Activated CD8-positive, alpha-beta memory T cell treated with anti-CD3 and anti-CD28 coated beads for 36 hours (primary cell): ENCODE measurements around the gene WDR35. TPM values are rescaled to one million over a fixed set of nuclear protein-coding genes. Genes with fewer than 3 reads are reported as not detected.
"Not testable (repeated sequence)": the region's sequence is repeated elsewhere in the genome, so short reads cannot be mapped to it uniquely, and the experiment has no call there.

Source experiments
- CTCF ChIA-PET: fragments of 350-600 bp; sonication (Branson Sonifier 250); formaldehyde crosslinking; loops from one replicate; lab custom pipeline; 2021; ENCODE audit warnings: antibody characterized with exemption; lab: Charles Lee
- POLR2A ChIA-PET: fragments of 350-600 bp; sonication (Branson Sonifier 250); formaldehyde crosslinking; loops from one replicate; lab custom pipeline; 2021; ENCODE audit warnings: antibody characterized with exemption; lab: Charles Lee
- total RNA-seq, 2 experiments: library from RNA; stranded (reverse); gene quantifications; one replicate each; pipeline ENCODE4 v1.2.3, GENCODE V29; 2021

The WDR35 gene
- total RNA-seq, 2 experiments from 2014 or later: 12.2 to 12.4 TPM

DNA sequence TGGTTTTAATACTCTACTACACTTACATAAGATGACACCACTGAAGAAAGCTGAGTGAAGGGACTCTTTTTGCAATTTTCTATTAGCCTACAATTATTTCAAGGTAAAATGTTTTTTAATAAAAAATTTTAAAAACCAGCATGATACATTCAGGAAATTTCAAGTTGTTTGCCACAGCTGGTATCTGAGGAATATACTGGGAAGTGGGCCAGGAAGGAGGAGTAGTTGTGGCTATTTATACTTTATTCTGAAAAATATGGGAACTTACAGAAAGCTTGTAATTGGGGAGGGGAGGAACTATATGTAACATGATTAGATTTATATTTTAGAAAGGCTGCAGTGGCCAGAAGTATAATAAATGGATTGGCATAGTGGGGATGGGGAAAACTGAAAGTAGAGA lies 40.8 kb downstream of the WDR35 start:
- POLR2A ChIA-PET: interaction anchor here (0.6 kb wide), 1 partner anchor 49 kb away, joined by 3 read pairs; no protein-coding TSS in a partner anchor

DNA sequence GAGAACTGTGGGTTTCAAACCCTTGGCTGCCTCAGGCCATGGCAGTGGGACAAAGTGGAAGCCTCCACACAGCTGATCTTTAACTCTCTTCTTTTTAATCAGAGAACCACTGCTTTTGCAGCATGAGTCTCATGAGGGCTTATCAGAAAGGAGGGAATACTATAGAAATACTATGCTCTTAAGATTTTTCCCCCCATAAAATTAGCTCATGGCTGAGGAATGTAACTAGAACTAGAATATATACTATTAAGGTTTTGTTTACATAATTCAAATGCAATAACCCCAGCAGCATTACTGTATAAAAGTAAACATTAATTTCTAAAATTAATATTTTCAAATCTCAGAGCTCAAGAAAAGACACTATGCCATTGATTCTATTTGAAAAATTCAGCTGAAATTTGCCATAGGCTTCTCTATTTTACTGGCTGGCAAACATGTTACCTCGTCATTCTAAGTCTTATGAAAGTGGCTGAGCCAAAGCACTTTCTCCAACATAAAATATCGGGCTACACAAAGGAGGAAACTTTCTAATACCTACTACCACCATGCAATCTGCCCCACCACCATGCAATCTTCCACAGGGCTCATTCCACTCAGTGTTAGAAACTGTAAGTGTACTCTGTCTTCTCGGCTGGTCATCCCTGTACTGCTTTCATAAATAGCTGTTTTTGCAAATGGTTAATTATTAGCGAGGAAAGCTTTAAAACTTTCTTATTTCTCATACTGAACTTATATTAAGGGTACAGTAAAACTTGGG lies 42.5 kb downstream of the WDR35 start:
- CTCF ChIA-PET: no interaction called here
- POLR2A ChIA-PET: no interaction called here

More for the DNA sequence above, 40.8 kb downstream of the WDR35 start:
- CTCF ChIA-PET: interaction anchor here (1.0 kb wide), 1 partner anchor 15 kb away, joined by 3 read pairs; no protein-coding TSS in a partner anchor

DNA sequence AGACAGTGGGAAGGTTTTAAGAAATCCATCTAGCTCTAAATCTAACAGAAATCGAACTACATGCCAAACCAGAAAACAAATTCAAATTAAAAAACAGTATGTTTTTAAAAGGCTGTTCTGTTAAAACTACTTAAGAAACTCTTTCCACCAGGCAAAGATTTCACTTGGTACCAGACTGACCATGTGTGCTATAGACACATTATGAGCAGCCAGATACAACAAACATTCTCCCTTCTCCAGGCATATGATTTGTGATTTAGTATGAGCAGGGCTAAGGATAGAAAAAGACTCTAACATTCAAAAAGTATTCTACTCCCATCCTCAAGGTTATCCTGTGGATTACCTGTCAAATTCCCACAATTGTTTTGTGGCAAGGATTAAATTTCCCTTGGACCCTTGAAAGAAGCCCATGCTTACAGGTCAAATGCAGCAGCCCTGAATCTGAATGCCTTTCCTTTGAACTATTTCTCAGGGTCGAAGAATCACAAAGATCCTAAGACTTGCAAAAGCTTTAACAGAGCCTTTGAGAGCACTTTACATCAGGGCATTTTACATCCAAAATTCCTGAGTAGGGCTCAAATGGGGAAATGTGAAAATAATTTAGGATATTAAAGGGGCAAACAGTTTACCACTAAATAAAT lies 45.6 kb downstream of the WDR35 start:
- CTCF ChIA-PET: no interaction called here

DNA sequence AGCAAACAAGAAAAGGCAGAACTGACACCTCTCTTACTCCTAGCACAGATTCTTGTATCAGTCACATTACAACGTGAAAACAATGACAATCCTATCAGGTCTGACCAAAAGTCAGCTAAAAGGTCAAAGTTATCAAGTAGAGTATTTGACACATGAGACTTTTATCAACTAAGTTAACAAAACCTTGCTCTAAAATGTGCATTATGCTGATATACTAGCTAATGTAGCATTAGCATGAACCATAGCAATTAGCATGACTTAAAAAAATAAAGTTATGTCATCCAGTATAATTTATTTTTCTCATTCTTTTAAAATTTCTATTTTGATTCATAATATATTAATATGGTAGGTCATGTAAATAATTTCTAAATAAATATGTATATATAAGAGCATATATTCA lies 46.7 kb downstream of the WDR35 start:
- ChIA-PET CTCF (no interaction called here), POLR2A (no interaction called here)

More for the DNA sequence above, 45.6 kb downstream of the WDR35 start:
- POLR2A ChIA-PET: no interaction called here

DNA sequence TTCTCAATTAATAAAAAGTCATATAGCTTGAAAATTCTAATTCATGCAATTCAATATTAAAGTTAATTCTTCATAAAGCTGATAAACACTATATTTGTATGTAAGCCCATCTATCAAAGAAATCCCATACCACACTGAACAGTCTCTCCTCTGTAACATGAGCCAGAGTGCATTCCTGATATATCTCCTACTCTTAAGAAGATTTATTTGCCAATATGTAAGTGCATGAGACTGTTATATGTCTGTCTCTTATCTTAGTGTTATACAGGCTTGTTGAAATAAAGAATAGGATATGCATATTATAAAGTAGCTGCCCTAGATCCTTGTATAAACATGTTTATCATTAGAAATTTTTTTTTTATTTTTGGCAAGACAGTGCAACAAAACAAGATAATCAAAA lies 47.7 kb downstream of the WDR35 start:
- ChIA-PET CTCF (no interaction called here), POLR2A (no interaction called here)

DNA sequence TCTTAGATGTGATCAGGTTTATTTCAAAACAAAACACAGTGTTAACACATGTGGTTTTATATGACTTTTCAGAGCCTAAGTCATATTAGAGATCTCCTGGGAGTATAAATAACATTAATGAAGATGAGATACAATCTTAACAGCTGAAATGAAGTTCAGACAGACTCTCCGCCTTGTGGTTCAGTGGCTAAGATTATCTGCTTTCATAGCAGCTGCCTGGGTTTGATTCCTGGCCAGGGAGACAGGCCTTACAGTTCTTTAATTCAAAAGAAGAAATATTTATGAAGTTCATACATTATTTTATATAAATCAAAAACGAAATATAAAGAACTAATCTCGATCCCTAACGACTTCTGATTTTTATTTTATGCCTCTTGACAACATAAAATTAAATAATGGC lies 52.9 kb downstream of the WDR35 start:
- POLR2A ChIA-PET: no interaction called here
- CTCF ChIA-PET: no interaction called here

DNA sequence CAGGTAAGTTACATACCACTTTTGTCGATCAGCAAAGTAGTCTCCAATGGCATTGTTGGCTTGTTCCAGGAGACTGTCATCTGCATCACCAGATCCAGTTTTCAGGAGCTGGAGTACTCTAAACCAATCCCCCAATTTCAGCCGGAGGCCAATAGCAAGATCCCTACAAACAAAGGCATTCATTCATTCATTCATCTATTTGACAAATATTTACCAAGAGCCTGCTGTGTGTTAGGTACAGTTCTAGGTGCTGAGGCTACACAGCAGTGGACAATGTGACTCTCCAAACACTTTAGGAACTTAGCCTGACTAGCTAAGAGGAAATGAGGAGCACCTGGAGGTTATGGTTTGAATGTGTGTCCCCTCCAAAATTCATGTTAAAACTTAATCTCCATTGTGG lies 53.7 kb downstream of the WDR35 start:
- POLR2A ChIA-PET: no interaction called here
- CTCF ChIA-PET: no interaction called here

DNA sequence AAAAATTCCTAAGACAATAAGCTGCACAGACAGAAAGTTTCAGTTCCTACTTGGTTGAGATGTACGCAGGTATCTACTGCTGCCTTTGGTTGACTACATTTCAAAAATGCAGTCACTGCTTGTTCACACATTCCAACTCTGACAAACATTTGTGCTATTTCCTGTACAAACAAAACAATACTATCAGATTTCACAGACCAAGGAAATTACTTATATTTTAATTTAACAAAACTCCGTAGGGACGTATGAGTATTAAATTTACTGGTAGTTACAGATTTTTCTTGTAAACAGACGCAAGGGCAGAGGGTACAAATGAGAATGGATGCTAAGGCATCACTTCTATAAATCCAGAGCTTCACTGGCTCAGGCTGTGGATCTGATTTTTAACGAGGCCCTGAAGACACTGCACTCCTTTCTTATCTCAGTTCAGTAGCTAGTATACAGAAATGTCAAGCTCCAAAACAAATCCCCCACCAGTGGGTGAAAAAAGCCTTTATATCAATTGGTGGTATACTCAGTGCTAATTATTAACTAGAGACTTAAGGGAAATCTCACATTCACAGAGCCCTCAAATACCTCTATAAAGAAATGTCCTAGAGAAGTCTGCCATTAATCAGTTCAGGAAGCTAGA lies 56.4 kb downstream of the WDR35 start:
- ChIA-PET POLR2A (no interaction called here), CTCF (interaction anchor here (1.0 kb wide), 1 partner anchor 53 kb away, joined by 3 read pairs; no protein-coding TSS in a partner anchor)

DNA sequence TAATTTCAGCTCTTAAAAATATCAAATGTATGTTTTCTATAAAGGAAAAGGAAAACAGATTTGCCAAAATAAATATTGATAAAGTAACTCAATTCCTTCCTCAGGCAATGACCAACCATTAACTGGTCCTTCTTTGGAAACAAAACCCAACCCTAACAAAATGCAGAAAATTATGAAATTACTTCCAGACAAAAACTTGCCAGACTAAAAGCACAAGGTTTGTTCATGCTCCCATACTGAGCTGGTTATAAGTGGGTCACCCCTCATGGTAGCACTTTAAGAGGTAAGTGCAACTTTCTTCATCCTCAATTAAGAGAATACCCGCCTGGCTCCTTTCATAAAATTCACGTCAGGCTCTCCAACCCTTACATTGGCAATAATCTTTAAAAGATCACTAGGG lies 57.0 kb downstream of the WDR35 start:
- POLR2A ChIA-PET: no interaction called here
- CTCF ChIA-PET: interaction anchor here (1.0 kb wide), 1 partner anchor 53 kb away, joined by 3 read pairs; no protein-coding TSS in a partner anchor

DNA sequence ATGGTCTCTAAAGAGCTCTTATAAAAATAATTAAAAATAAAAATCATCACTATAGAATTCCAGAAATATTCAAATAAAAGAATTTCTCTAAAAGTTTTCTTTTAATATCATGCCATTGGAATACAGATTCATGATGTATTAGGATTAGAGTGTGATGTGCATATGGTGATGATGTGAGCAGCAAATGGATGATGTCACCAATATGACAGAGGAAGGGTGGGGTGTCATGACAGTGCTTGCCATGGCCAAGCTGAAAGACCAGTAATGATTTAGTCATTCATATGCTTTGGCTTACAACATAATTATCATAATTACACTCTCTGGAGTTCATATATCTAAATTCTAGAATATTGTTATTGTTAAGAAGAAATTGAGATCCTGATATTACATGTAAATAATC lies 60.7 kb downstream of the WDR35 start:
- ChIA-PET POLR2A (no interaction called here), CTCF (no interaction called here)

DNA sequence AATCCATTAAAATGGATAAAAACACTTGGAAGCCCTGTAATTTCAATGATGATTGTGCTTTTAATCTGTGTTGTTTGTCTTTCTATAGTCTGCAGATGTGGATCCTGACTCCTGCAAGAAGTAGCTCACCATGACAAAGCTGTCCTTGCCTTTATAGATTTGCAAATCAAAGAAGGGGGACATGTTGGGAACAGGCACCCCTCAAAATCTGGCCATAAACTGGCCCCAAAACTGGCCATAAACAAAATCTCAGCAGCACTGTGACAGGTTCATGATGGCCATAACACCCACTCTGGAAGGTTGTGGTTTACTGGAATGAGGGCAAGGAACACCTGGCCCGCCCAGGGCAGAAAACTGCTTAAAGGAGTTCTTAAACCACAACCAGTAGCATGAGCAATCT lies 62.1 kb downstream of the WDR35 start:
- CTCF ChIA-PET, POLR2A ChIA-PET: not testable (repeated sequence)

DNA sequence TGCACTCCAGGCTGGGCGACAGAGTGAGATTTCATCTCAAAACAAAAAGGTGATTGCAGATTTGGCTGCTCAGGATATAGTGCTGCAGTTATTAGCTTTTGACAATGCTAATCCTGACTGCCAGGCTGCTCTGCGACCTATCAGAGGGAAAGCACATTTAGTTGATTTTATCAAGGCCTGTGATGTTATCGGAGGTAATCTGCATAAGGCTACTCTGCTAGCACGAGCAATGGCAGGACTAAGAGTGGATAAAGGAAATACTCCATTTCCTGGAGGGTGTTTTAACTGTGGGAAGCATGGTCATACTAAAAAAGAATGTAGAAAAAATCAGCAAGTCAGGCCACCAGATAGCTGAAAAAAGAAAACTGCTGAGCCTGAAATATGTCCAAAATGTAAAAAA lies 65.4 kb downstream of the WDR35 start:
- CTCF ChIA-PET, POLR2A ChIA-PET: not testable (repeated sequence)

DNA sequence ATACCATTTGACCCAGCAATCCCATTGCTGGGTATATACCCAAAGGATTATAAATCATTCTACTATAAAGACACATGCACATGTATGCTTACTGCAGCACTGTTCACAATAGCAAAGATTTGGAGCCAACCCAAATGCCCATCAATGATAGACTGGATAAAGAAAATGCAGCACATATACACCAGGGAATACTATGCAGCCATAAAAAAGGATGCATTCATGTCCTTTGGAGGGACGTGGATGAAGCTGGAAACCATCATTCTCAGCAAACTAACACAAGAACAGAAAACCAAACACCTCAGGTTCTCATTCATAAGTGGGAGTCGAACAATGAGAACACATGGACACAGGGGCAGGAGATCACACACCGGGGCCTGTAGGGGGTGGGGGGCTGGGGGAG lies 67.7 kb downstream of the WDR35 start:
- CTCF ChIA-PET, POLR2A ChIA-PET: not testable (repeated sequence)

DNA sequence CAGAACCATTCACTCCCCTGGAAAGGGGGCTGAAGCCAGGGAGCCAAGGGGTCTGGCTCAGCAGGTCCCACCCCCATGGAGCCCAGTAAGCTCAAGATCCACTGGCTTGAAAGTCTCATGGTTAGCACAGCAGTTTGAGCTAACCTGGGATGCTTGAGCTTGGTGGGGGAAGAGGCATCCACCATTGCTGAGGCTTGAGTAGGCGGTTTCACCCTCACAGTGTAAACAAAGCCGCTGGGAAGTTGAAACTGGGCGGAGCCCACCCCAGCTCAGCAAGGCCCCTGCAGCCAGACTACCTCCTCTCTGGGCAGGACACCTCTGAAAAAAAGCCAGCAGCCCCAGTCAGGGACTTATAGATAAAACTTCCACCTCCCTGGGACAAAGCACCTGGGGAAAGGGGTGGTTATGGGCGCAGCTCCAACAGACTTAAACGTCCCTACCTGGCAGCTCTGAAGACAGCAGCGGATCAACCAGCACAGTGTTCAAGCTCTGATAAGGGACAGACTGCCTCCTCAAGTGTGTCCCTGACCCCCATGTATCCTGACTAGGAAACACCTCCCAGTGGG lies 73.4 kb downstream of the WDR35 start:
- CTCF ChIA-PET: no interaction called here
- POLR2A ChIA-PET: no interaction called here

DNA sequence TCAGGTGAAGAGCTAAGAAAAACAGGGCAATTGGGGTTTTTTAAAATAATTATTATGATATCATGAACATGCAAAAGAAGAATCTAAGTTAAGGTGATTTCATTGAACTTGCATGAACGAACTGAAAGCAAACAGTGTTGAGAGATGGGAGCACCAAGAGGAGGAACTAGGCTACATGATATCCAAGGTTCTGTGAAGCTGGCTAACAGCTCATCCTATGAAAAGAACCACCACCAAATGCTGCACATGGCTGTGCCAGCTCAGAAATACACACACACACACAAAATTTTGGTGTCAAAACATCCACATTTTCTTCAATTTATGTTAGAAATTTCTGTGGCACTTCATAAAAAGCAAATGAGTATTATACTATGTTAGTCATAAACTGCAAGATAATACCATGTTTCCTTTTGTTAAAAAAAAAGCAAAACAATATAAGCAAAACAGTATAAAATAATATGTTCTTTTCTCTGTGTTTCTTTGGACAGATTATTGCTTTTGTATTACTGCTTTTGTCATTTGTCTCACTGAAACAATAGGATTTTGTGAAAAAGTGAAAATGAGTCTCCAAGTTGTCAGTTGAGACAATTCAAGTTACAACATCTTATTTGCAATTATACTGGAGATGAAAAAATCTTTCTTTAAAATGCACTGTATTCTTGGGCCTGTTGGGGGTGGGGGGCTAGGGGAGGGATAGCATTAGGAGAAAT lies 75.5 kb downstream of the WDR35 start:
- POLR2A ChIA-PET: no interaction called here
- CTCF ChIA-PET: no interaction called here

DNA sequence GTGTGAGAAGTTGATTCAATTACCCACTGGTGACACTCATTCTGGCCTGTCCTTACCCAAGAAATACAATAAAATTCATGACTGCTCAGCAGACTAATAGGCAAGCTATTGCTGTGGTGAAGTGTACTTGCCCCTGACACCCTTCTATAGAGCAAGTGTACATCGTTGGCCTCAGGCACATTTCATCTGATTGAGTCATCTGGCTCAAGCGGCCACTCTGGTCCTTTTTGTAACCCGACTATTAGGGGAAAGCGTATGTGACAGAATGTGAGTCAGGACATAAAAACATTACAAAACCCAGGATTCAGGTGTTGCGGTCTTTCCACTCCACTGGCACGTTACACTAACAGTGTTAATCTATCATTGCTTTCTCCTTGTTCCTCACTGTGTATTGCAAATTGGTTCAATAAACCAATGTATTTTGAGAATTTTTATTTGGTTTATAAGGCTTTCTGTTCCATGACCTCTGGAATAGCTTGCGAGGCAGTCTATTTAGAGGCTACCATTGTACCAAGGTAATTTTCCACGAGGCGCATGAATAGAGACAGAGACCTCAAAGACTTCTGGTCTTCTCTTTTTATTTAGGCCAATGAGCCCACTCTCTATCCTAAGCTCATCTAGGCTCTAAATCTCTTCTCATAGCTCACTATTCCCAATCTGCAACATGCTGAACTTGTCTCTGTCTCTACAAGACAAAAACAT lies 77.9 kb downstream of the WDR35 start:
- ChIA-PET POLR2A (no interaction called here), CTCF (no interaction called here)

DNA sequence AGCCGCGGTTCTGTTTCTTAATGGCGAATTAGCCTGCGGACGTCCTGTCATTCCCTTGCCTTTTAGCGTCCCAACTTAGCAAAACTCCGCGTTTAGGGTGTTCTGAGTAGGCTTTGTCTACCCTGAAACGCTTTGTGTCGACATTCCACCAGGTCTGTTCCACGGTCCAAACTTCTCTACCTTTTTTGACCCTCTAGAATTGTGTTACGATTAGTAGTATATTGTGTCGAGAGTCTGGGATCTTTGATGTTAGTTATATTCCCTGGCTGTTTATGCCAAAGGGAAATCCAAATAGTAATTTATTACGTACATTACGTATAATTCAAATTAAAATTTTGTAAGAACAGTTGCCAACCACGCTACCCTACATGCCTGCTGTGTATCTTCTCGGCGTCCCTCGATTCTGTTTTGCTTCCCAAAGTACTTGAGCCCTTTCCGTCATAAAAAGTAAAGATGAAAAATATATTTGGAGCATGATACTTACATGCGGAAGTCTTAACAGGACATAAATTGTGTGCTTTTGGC lies 87.6 kb downstream of the WDR35 start:
- ChIA-PET CTCF (no interaction called here), POLR2A (no interaction called here)

DNA sequence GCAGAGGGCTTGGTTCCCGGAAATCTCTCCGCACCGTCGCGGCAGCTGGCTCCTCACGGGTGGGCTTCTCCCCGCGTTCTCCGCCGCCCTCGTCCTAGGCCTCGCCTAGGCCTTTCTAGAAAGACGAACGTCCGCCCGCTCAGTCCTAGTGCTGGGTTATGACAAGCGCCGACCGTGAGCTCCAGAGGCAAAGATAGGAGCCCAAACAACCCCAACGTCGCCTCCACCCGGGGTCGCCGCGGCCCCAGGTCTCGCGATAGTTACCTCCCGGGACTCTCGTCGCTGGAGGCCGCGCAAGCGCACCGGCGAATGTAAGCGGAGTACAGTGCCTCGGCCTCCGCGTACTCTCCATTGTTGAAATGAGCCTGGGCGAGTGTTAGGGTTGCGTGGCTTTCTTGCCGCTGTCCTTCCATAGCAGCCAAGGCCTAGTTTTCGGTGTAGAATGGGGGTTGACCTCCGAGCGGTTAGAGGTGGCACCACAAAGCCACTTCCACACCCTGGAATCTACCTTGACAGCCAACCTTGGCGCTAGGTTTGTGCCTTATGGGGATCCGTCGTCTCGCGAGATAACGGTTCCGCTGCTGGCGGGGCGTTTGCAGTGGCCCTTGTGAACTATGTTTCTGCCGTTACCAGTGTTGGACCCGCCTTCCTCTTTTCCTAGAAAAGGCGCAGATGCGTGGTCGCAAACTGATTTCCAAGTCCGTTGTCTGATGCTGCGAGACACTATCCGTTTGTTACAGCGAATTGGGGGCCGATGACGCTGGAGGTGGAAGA lies 88.3 kb downstream of the WDR35 start, which contains the start of gene TTC32:
TTC32 (minus strand) TSS at position 542 of the 774 bp plus-strand sequence; CDS start at position 413, 129 bp downstream.
- CTCF ChIA-PET: interaction anchor here (0.9 kb wide), 1 partner anchor 140 kb away, joined by 3 read pairs; no protein-coding TSS in a partner anchor
- POLR2A ChIA-PET: interaction anchor here (0.9 to 1.0 kb wide), 2 partner anchors 88 to 554 kb away, joined by 3 to 5 read pairs; partner anchors contain the start of gene WDR35
